ENCODE data around the gene TNXB. TPM values are rescaled to one million over a fixed set of nuclear protein-coding genes. Genes with fewer than 3 reads are reported as not detected.

The TNXB gene, protein sequence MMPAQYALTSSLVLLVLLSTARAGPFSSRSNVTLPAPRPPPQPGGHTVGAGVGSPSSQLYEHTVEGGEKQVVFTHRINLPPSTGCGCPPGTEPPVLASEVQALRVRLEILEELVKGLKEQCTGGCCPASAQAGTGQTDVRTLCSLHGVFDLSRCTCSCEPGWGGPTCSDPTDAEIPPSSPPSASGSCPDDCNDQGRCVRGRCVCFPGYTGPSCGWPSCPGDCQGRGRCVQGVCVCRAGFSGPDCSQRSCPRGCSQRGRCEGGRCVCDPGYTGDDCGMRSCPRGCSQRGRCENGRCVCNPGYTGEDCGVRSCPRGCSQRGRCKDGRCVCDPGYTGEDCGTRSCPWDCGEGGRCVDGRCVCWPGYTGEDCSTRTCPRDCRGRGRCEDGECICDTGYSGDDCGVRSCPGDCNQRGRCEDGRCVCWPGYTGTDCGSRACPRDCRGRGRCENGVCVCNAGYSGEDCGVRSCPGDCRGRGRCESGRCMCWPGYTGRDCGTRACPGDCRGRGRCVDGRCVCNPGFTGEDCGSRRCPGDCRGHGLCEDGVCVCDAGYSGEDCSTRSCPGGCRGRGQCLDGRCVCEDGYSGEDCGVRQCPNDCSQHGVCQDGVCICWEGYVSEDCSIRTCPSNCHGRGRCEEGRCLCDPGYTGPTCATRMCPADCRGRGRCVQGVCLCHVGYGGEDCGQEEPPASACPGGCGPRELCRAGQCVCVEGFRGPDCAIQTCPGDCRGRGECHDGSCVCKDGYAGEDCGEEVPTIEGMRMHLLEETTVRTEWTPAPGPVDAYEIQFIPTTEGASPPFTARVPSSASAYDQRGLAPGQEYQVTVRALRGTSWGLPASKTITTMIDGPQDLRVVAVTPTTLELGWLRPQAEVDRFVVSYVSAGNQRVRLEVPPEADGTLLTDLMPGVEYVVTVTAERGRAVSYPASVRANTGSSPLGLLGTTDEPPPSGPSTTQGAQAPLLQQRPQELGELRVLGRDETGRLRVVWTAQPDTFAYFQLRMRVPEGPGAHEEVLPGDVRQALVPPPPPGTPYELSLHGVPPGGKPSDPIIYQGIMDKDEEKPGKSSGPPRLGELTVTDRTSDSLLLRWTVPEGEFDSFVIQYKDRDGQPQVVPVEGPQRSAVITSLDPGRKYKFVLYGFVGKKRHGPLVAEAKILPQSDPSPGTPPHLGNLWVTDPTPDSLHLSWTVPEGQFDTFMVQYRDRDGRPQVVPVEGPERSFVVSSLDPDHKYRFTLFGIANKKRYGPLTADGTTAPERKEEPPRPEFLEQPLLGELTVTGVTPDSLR (N-terminal part only)
- total RNA-seq (10 to 100 TPM in 4 of 5 experiments, 1 to 10 TPM in 1; 8.8 to 17.2 (median 13.1) TPM), polyA plus RNA-seq (under 1 TPM in 1 of 2 donors, not detected in 1; 0.43 TPM), total RNA-seq (18.6 reads per million, percentile 49 among the genes with 10 or more reads in this experiment)

DNA sequence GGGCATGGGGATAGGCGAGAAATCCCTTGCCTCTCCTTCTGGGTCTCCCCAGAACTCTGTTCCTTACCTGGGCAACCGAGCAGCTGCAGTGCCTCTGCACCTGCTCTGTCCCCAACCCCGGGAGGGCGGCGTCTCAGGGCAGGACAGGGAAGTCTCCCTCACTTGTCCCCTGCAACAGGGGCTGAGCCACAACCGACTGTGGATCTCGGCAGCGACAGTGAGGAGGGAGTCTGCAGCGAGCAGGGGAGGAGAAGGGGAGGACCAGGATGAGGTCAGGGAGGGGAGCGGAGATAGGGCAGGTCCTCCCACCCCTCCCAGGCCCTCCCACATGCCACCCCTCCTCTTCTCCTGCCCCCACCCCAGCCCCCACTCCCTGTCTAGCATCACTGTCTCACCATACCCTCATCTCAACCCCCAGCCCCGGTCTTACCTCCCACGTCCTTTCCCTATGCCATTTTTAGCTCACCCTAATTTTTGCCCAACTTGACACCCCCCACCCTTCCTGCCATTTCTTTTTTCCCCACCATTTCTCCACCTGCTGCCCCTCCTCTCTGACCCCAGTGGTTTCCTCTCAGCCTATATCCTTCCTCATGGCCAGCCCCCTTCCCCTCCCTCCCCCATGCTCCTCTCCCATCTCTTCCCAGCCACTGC lies at the start of gene TNXB:
Gene TNXB, minus strand, starts transcription at position 225 of the 651 bp plus-strand sequence. CDS start 11,140 bp downstream, outside the sequence.
- ATAC-seq (no peak), DNase-seq (no peak)
- no peaks in the 10 kb centered on the region for H3K27me3 ChIP-seq (ENCODE audit: control insufficient read depth in 2 of 2, insufficient read depth in 2 of 2, low read length in 2 of 2)
- Mint-ChIP-seq H3K27ac (peak within 1 kb of the TSS in 8 of 9 donors; percentile 32 to 78 (median 60)), H3K9me3 (peaks cover 0 to 1% (median 0%) of the 10 kb centered on the region in 11 donors), H3K4me1 (peaks cover 2 to 35% (median 30%) of the 10 kb centered on the region in 7 donors), H3K4me3 (peak within 1 kb of the TSS in 7 of 10 donors; percentile 4 to 68 (median 27)), H3K27me3 (peaks cover 0 to 33% (median 6%) of the 10 kb centered on the region in 5 donors), H3K36me3 (peaks cover 0 to 6% (median 0%) of the 10 kb centered on the region in 5 donors)
- no peaks in the 10 kb centered on the region for H3K9me3 ChIP-seq (ENCODE audit: control insufficient read depth in 2 of 3, low read length in 3 of 3)
- peaks cover 0 to 9% of the 10 kb centered on the region in 2 donors for H3K4me1 ChIP-seq (ENCODE audit: control insufficient read depth in 2 of 2, insufficient read depth in 2 of 2, low read length in 2 of 2)
- intact Hi-C loops (cut with micrococcal nuclease): no loop called here
- POLR2A ChIA-PET: interaction anchor here (1.6 kb wide), 1 partner anchor 68 kb away, joined by 3 read pairs; no protein-coding TSS in a partner anchor
- H3K27ac ChIP-seq (ENCODE audit: low read depth, low read length): no peak within 1 kb of the TSS
- CTCF ChIA-PET: no interaction called here
- H3K4me3 ChIP-seq (ENCODE audit: low read length): no peak within 1 kb of the TSS
- H3K36me3 ChIP-seq (ENCODE audit: control insufficient read depth in 2 of 3, insufficient read depth in 3 of 3, low read length in 3 of 3): no peaks in the 10 kb centered on the region

DNA sequence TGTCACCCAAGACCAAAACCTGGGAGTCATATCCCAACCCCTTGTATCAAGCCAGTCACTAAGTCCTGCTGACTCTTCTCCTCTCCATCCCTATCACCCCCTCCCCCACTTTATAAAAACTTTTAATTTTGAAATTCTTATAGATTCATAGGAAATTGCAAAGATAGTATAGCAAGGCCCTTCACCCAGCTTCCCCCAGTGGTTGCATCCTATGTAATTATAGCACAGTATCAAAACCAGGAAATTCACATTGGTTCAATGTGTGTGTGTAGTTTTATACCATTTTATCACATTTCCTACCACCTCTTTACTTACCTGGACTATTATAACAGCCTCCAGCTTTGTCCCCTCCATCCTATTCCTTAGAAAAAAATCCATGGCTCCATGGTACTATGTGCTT lies 48.9 kb upstream of the TNXB start:
- no peak overlapping the region for H3K27ac ChIP-seq (ENCODE audit: low read depth, low read length)
- no peak overlapping the region for H3K4me3 ChIP-seq (ENCODE audit: low read length)
- no peaks in the 10 kb centered on the region for H3K27me3 ChIP-seq (ENCODE audit: control insufficient read depth in 2 of 2, insufficient read depth in 2 of 2, low read length in 2 of 2)
- intact Hi-C loops (cut with micrococcal nuclease): no loop called here
- no peak for ATAC-seq
- Mint-ChIP-seq H3K9me3 (no peaks in the 10 kb centered on the region), H3K4me1 (peaks cover 19 to 42% (median 31%) of the 10 kb centered on the region in 7 donors), H3K4me3 (no peak overlapping the region), H3K27ac (peak overlapping the region in 1 of 9 donors; percentile 57), H3K36me3 (peaks cover 1 to 15% (median 9%) of the 10 kb centered on the region in 5 donors), H3K27me3 (peaks cover 0 to 1% (median 0%) of the 10 kb centered on the region in 5 donors)
- H3K9me3 ChIP-seq (ENCODE audit: control insufficient read depth in 2 of 3, low read length in 3 of 3): no peaks in the 10 kb centered on the region
- ChIA-PET CTCF (interaction anchor here (0.8 kb wide), 2 partner anchors 34 to 87 kb away, joined by 3 to 5 read pairs; partner anchors contain the start of gene GPSM3), POLR2A (interaction anchor here (0.6 to 1.4 kb wide), 12 partner anchors 9 to 814 kb away, joined by 3 to 8 read pairs (median 3); partner anchors contain the start of gene ATF6B)
- no peak for DNase-seq
- peaks cover 10 to 18% of the 10 kb centered on the region in 2 donors for H3K4me1 ChIP-seq (ENCODE audit: control insufficient read depth in 2 of 2, insufficient read depth in 2 of 2, low read length in 2 of 2)
- H3K36me3 ChIP-seq (ENCODE audit: control insufficient read depth in 2 of 3, insufficient read depth in 3 of 3, low read length in 3 of 3): peaks cover 0 to 20% (median 0%) of the 10 kb centered on the region in 3 experiments

DNA sequence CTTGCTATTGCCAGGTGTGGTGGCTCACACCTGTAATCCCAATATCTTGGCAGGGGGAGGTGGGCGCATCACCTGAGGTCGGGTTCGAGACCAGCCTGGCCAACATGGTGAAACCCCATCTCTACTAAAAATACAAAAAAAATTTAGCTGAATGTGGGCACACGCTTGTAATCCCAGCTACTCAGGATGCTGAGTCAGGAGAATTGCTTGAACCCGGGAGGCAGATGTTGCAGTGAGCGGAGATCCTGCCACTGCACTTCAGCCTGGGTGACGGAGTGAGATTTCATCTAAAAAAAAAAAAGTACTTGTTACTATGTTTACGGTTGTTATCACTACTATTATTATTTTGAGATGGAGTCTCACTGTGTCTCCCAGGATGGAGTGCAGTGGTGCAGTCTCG lies 47.8 kb upstream of the TNXB start:
- Mint-ChIP-seq H3K36me3 (peaks cover 1 to 15% (median 9%) of the 10 kb centered on the region in 5 donors), H3K27me3 (peaks cover 0 to 11% (median 0%) of the 10 kb centered on the region in 5 donors), H3K4me1 (peaks cover 23 to 53% (median 43%) of the 10 kb centered on the region in 7 donors), H3K4me3 (no peak overlapping the region), H3K9me3 (no peaks in the 10 kb centered on the region), H3K27ac (no peak overlapping the region)
- H3K4me1 ChIP-seq (ENCODE audit: control insufficient read depth in 2 of 2, insufficient read depth in 2 of 2, low read length in 2 of 2): peaks cover 10 to 29% of the 10 kb centered on the region in 2 donors
- no peaks in the 10 kb centered on the region for H3K27me3 ChIP-seq (ENCODE audit: control insufficient read depth in 2 of 2, insufficient read depth in 2 of 2, low read length in 2 of 2)
- no peak overlapping the region for H3K27ac ChIP-seq (ENCODE audit: low read depth, low read length)
- no peak for DNase-seq
- peaks cover 0 to 15% (median 0%) of the 10 kb centered on the region in 3 experiments for H3K36me3 ChIP-seq (ENCODE audit: control insufficient read depth in 2 of 3, insufficient read depth in 3 of 3, low read length in 3 of 3)
- no peaks in the 10 kb centered on the region for H3K9me3 ChIP-seq (ENCODE audit: control insufficient read depth in 2 of 3, low read length in 3 of 3)
- ATAC-seq: no peak
- POLR2A ChIA-PET: interaction anchor here (1.4 kb wide), 1 partner anchor 12 kb away, joined by 4 read pairs; no protein-coding TSS in a partner anchor
- intact Hi-C loops (cut with micrococcal nuclease): no loop called here
- H3K4me3 ChIP-seq (ENCODE audit: low read length): no peak overlapping the region
- CTCF ChIA-PET: interaction anchor here (1.2 kb wide), 1 partner anchor 790 kb away, joined by 3 read pairs; no protein-coding TSS in a partner anchor

GRCh38 chr6:32154514-32155161 lies 45.5 kb upstream of the TNXB start:
- peak overlapping the region; percentile 87 to 98 (median 92) for H3K27ac Mint-ChIP-seq
- peaks cover 0 to 29% (median 12%) of the 10 kb centered on the region in 5 donors for H3K27me3 Mint-ChIP-seq
- DNase-seq (peak in 8 of 9 donors; percentile 62 to 72 (median 66)), ATAC-seq (peak; percentile 79)
- Histone ChIP-seq H3K4me3 (ENCODE audit: low read length) (peak overlapping the region; percentile 68), H3K27ac (ENCODE audit: low read depth, low read length) (peak overlapping the region; percentile 82), H3K4me1 (ENCODE audit: control insufficient read depth in 2 of 2, insufficient read depth in 2 of 2, low read length in 2 of 2) (peaks cover 10 to 35% of the 10 kb centered on the region in 2 donors), H3K36me3 (ENCODE audit: control insufficient read depth in 2 of 3, insufficient read depth in 3 of 3, low read length in 3 of 3) (peaks cover 0 to 15% (median 0%) of the 10 kb centered on the region in 3 experiments), H3K9me3 (ENCODE audit: control insufficient read depth in 2 of 3, low read length in 3 of 3) (no peaks in the 10 kb centered on the region), H3K27me3 (ENCODE audit: control insufficient read depth in 2 of 2, insufficient read depth in 2 of 2, low read length in 2 of 2) (no peaks in the 10 kb centered on the region)
- intact Hi-C loops (cut with micrococcal nuclease): loop anchor here (1.0 to 2.0 kb wide), 7 partner anchors 22 to 68 kb away; partner anchors contain the start of genes AGPAT1 (in 2 of the 2), FKBPL (in 2 of the 2) and PBX2 (in 1 of the 2)
- H3K4me1 Mint-ChIP-seq: peaks cover 38 to 70% (median 60%) of the 10 kb centered on the region in 7 donors
- peak overlapping the region; percentile 87 to 100 (median 98) for H3K4me3 Mint-ChIP-seq
- peaks cover 1 to 15% (median 9%) of the 10 kb centered on the region in 5 donors for H3K36me3 Mint-ChIP-seq
- CTCF ChIA-PET: interaction anchor here (0.7 to 1.3 kb wide), 7 partner anchors 10 to 673 kb away, joined by 3 to 15 read pairs (median 5); partner anchors contain the start of gene EGFL8
- POLR2A ChIA-PET: interaction anchor here (0.6 to 1.3 kb wide), 7 partner anchors 23 to 689 kb away, joined by 3 to 9 read pairs (median 3); partner anchors contain the start of genes ATF6B, GPSM3 and PSMB8
- H3K9me3 Mint-ChIP-seq: peaks cover 0 to 2% (median 0%) of the 10 kb centered on the region in 11 donors

Data from naive thymus-derived CD4-positive, alpha-beta T cell (primary cell).